Fibroblast of pulmonary artery (primary cell): Measurements from ENCODE around the gene DALRD3.

Experiments used
- DNase-seq: peaks from one replicate; pipeline ENCODE4 v3.0.0-alpha.2; 2010; ENCODE audit warnings: low read depth
- H3K4me3 ChIP-seq: replicated peaks from 2 replicates; pipeline ENCODE4 v1.5.1; 2011; ENCODE audit warnings: low read depth, mild to moderate bottlenecking, control low read depth, low read length, moderate library complexity
- TF ChIP-seq, protein P1 (sequence below): IDR thresholded peaks from 2 replicates; pipeline ENCODE4 v1.5.1; 2011; ENCODE audit warnings: mild to moderate bottlenecking, control low read depth, low read length, inconsistent platforms; ENCODE audit errors: missing control alignments

The DALRD3 gene

DNA sequence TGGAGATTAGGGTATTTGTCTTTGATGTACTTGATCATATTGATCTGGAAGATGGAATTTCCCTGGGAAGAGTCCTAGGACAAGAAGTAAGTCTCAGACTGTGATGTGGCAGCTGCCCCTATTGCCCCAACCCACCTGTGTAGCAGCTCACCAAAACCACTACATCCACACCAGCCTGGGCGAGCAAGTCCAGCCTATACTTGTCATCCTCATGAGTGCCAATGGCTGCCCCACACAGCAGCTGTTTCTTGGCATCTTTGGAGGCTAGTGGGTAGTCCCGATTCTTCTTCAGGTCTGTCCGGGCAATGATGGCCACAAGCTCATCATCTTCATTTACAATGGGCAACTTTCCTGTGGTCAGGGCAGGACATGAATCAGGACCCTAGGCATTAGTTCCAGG, 8.2 kb upstream of the DALRD3 start:
- no peak for DNase-seq
- H3K4me3 ChIP-seq, result no peak overlapping the region
- TF ChIP-seq, protein P1, sequence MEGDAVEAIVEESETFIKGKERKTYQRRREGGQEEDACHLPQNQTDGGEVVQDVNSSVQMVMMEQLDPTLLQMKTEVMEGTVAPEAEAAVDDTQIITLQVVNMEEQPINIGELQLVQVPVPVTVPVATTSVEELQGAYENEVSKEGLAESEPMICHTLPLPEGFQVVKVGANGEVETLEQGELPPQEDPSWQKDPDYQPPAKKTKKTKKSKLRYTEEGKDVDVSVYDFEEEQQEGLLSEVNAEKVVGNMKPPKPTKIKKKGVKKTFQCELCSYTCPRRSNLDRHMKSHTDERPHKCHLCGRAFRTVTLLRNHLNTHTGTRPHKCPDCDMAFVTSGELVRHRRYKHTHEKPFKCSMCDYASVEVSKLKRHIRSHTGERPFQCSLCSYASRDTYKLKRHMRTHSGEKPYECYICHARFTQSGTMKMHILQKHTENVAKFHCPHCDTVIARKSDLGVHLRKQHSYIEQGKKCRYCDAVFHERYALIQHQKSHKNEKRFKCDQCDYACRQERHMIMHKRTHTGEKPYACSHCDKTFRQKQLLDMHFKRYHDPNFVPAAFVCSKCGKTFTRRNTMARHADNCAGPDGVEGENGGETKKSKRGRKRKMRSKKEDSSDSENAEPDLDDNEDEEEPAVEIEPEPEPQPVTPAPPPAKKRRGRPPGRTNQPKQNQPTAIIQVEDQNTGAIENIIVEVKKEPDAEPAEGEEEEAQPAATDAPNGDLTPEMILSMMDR, result no peak

DNA sequence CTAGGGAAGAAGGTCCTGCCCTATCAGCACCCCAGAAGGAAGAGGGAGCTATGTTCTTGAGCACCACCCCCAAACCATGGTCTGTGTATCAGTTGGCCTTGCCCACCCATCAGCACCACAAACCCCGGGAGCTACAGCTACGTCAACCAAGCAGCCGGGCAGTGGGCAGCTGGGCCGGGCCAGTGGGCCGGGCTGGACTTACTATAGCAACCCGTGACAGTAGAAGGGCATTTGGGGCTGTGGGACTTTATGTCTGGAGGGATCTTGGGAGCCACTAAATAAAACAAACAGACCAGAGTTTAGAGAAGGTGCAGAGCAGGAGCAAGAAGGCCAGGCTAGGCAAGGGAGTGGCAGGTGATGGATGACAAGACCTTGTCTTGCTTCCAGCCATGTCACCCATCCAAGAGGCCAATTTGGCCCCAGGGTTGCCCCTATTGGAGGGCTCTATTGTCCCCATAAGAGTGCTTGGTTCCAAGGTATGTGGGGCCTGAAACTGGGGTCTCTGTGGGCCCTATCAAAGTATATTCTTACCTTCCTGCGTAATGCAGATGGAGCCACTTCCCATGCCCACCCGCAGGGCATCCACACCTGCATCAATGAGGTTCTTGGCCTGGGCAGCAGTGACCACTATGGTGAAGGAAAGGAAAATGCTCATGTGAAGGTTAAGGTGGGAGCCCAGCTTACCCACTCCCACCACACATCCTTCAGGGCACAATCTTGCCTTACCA, 7.6 kb upstream of the DALRD3 start:
- TF ChIP-seq, protein P1, result no peak
- DNase-seq, result no peak
- no peak overlapping the region for H3K4me3 ChIP-seq

DNA sequence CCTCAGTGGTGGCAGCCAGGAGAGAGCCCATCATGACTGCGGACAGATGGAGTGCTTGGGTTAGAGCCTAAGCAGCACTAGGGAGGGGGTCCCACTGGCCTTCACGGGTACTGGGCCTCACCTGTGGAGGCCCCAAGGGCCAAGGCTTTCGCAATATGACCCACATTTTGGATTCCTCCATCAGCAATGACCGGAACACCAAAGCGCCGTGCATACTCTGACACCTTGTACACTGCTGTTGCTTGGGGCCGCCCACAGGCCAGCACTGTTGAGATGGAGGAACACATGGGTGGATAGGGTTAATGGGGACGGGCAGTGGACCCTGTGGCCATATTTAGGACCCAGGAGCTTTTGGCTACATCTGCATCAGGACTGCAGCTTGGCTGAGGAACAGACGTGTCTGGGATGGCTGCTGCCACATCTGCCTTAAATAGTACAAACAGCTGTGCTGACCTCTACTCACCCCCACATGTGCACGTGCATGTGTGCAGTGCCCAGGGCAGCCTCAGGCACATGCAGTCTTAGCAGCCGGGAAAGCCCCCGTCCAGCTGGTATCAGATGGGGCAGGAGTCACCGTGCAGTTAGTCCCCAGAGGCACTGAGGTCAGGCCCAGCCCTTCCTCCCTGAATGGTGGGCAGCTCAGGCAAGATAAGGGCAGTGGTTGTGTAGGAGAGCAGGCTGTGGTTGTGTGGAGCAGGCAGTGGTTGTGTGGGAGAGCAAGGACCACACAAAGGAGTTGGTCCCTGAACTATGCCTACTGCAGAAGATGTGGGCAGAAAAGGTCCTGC, 6.8 kb upstream of the DALRD3 start:
- no peak for DNase-seq
- TF ChIP-seq, protein P1, result no peak
- no peak overlapping the region for H3K4me3 ChIP-seq

DNA sequence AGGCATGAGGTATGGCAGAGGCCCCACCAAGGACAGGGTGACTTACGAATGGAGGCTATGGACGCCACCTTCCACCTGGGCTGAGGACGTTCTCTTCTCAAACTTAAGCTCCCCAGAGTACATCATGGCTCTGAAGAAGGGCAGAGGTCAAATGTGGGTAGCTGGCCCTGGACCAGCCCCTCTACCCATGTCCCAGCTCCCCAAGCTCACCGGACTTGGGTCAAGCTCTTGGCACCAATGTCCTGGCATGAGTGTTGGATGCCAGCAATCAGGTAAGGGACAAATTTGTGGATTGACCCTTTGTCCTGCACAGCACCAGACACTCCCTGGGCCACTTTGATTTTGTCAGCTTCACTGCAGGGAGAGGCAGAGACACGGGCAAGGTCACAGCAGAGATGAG, 6.1 kb upstream of the DALRD3 start:
- no peak overlapping the region for H3K4me3 ChIP-seq
- no peak for DNase-seq
- TF ChIP-seq, protein P1, result no peak

DNA sequence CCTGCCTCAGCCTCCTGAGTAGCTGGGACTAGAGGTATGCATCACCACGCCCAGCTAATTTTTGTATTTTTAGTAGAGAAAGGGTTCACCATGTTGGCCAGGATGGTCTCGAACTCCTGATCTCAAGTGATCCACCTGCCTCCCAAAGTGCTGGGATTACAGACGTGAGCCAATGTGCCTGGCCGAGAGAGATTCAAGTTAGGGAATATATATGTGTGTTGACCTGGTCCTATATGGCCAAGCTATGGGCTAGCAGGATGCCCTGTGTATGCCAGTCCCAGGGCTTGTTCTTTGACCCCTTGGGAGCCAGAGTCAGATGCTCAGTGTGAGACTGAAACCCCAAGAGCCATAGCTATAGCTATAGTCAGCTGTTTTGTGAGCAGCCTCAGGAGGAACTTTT, 5.4 kb upstream of the DALRD3 start:
- H3K4me3 ChIP-seq, result no peak overlapping the region
- no peak for DNase-seq
- TF ChIP-seq, protein P1, result no peak

DNA sequence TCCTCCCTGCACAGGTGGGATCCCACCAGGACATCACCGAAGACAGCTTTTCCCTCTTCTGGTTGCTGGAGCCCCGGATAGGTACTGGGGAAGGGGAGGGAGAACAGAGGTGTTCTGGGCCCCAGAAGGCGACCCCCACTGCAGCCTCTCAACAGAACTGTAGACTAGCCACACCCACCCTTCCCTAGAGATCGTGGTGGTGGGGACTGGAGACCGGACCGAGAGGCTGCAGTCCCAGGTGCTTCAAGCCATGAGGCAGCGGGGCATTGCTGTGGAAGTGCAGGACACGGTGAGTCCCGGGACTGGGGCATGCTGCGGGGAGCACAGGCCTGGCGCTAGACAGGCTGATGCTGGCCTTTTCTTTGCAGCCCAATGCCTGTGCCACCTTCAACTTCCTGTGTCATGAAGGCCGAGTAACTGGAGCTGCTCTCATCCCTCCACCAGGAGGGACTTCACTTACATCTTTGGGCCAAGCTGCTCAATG, 4.3 kb upstream of the DALRD3 start:
- DNase-seq, result no peak
- H3K4me3 ChIP-seq, result peak overlapping the region; percentile 86
- TF ChIP-seq, protein P1, result no peak
